Measurements from ENCODE around the gene TRIM27. TPM values are rescaled to one million over a fixed set of nuclear protein-coding genes. Genes with fewer than 3 reads are reported as not detected.
"Not testable (repeated sequence)": the region's sequence is repeated elsewhere in the genome, so short reads cannot be mapped to it uniquely, and the experiment has no call there.

The TRIM27 gene
- total RNA-seq, 4 donors from 2014 or later: 37.0 to 75.2 (median 58.4) TPM

- TF ChIP-seq CTCF (IDR thresholded peaks at IDR 0.05): no peak
- ATAC-seq (ENCODE audit: low FRiP score) (no peak), DNase-seq (ENCODE audit: low spot score) (no peak)
Observed at GRCh38 chr6:28858963-28859362, 64.8 kb downstream of the TRIM27 start.

GRCh38 chr6:28856620-28857005 is 67.2 kb downstream of the TRIM27 start:
- no peak for ATAC-seq (ENCODE audit: low FRiP score)
- TF ChIP-seq CTCF (IDR thresholded peaks at IDR 0.05): no peak
- DNase-seq (ENCODE audit: low spot score): no peak

GRCh38 chr6:28854405-28854804 is 69.4 kb downstream of the TRIM27 start:
- not testable (repeated sequence) for ATAC-seq (ENCODE audit: low FRiP score); DNase-seq (ENCODE audit: low spot score)

Small RNAs within 50 kb of the gene (small RNA-seq; reads per million reads assigned to genes)
- not detected for gene RNU6-930P

Other genes with a start within 250 kb of the TRIM27 start
- 1 to 10 TPM in 1 of 4 donors, under 1 TPM in 3; 0.36 to 1.9 (median 0.59) TPM for gene ZNF311, start 81.3 kb upstream of the TRIM27 start, total RNA-seq
- gene OR2W1, start 121.2 kb upstream of the TRIM27 start, total RNA-seq: not detected
- not detected for gene OR2B3, start 163.3 kb upstream of the TRIM27 start, total RNA-seq
- gene OR2J1, start 175.5 kb upstream of the TRIM27 start, total RNA-seq: not detected
- gene OR2J3, start 184.1 kb upstream of the TRIM27 start, total RNA-seq: not detected
- gene OR2J2, start 246.9 kb upstream of the TRIM27 start, total RNA-seq: not detected